ENCODE results near the gene MAGEF1. TPM values are rescaled to one million over a fixed set of nuclear protein-coding genes. Genes with fewer than 3 reads are reported as not detected.

The MAGEF1 gene
- total and polyA plus RNA-seq, 2 donors (not counting 3 experiments of a cell fraction or from before 2014, with no cell fraction given), result 7.0 to 14.2 TPM

- H3K9ac ChIP-seq (replicated peaks; ENCODE audit: extremely low read depth, insufficient read depth, low read length), result no peak overlapping the region
- no peaks in the 10 kb centered on the region for H3K9me1 ChIP-seq (replicated peaks; ENCODE audit: control insufficient read depth, extremely low read depth, insufficient read depth, low read length)
- dilution Hi-C loops (cut with MboI; ENCODE audit: extremely low pct_ligation_motif_present, low sequenced_read_pairs), result no loop called here
- no peak overlapping the region for H3K27ac ChIP-seq (ENCODE audit: insufficient read depth, low read depth, low read length)
- intact Hi-C loops (cut with micrococcal nuclease), result no loop called here
- no peaks in the 10 kb centered on the region for H3K36me3 ChIP-seq (ENCODE audit: control insufficient read depth in 2 of 2, extremely low read depth in 1 of 2, insufficient read depth in 2 of 2, low read length in 2 of 2)
- no peaks in the 10 kb centered on the region for H4K20me1 ChIP-seq (replicated peaks; ENCODE audit: control insufficient read depth, extremely low read depth, insufficient read depth, low read length)
- no peaks in the 10 kb centered on the region for H3K4me1 ChIP-seq (ENCODE audit: control insufficient read depth, extremely low read depth, insufficient read depth, low read length)
- no peak overlapping the region for H3K4me3 ChIP-seq (replicated peaks in 1 of 3; ENCODE audit: insufficient read depth in 1 of 3, low read depth in 1 of 3, low read length in 3 of 3)
- ChIA-PET CTCF (no interaction called here), POLR2A (no interaction called here)
- H3K27me3 ChIP-seq (ENCODE audit: control insufficient read depth in 2 of 2, insufficient read depth in 2 of 2, low read length in 2 of 2), result peaks cover 0 to 2% of the 10 kb centered on the region in 2 experiments
- no peaks in the 10 kb centered on the region for H3K9me3 ChIP-seq (replicated peaks; ENCODE audit: control insufficient read depth, insufficient read depth, low read length)
- no peak overlapping the region for H3K4me2 ChIP-seq (ENCODE audit: insufficient read depth, low read length)
- H2AFZ ChIP-seq (ENCODE audit: low read depth, low read length), result no peak overlapping the region
- DNase-seq (ENCODE audit: low read depth, low spot score) (no peak), FAIRE-seq (no peak)
- no peaks in the 10 kb centered on the region for H3K79me2 ChIP-seq (ENCODE audit: control insufficient read depth, insufficient read depth, low read length)
- TF ChIP-seq EZH2 (IDR thresholded peaks at IDR 0.05; ENCODE audit: borderline replicate concordance, low read depth, low read length, severe bottlenecking), result no peak
- TF ChIP-seq MAX (IDR thresholded peaks at IDR 0.05; ENCODE audit: insufficient read depth, insufficient read length), result no peak
- no peak for TF ChIP-seq JUN (IDR thresholded peaks at IDR 0.05; ENCODE audit: borderline replicate concordance, insufficient read depth, insufficient read length, low read depth)
- no peak for TF ChIP-seq FOS (IDR thresholded peaks at IDR 0.05; ENCODE audit: borderline replicate concordance, insufficient read depth, low read length)
- BruUV-seq (replicated peaks), result no TSS peak
These were observed 33.4 kb downstream of the MAGEF1 start for GRCh38 chr3:184678317-184679055.

- no peak overlapping the region for H2AFZ ChIP-seq (ENCODE audit: low read depth, low read length)
- no peak overlapping the region for H3K9ac ChIP-seq (replicated peaks; ENCODE audit: extremely low read depth, insufficient read depth, low read length)
- no peaks in the 10 kb centered on the region for H4K20me1 ChIP-seq (replicated peaks; ENCODE audit: control insufficient read depth, extremely low read depth, insufficient read depth, low read length)
- no peak for TF ChIP-seq EZH2 (IDR thresholded peaks at IDR 0.05; ENCODE audit: borderline replicate concordance, low read depth, low read length, severe bottlenecking)
- no peak for TF ChIP-seq GATA2 (IDR thresholded peaks at IDR 0.05; ENCODE audit: insufficient read depth, insufficient read length, low read depth, low read length)
- TF ChIP-seq MYC (IDR thresholded peaks at IDR 0.05; ENCODE audit: low read depth, low read length), result no peak
- TF ChIP-seq CTCF (IDR thresholded peaks at IDR 0.05; ENCODE audit: extremely low read depth in 1 of 2, insufficient read depth in 1 of 2, low read depth in 1 of 2, low read length in 2 of 2), result no peak
- no peak for TF ChIP-seq JUN (IDR thresholded peaks at IDR 0.05; ENCODE audit: borderline replicate concordance, insufficient read depth, insufficient read length, low read depth)
- no peak for TF ChIP-seq POLR2AphosphoS5 (IDR thresholded peaks at IDR 0.05; ENCODE audit: insufficient read depth, low read depth, low read length)
- no peak for TF ChIP-seq POLR2A (IDR thresholded peaks at IDR 0.05; ENCODE audit: low read depth, low read length)
- no peak for TF ChIP-seq MAX (IDR thresholded peaks at IDR 0.05; ENCODE audit: insufficient read depth, insufficient read length)
- no peak for TF ChIP-seq FOS (IDR thresholded peaks at IDR 0.05; ENCODE audit: borderline replicate concordance, insufficient read depth, low read length)
- POLR2A ChIA-PET, result no interaction called here
- no peak overlapping the region for H3K4me2 ChIP-seq (ENCODE audit: insufficient read depth, low read length)
- H3K9me3 ChIP-seq (replicated peaks; ENCODE audit: control insufficient read depth, insufficient read depth, low read length), result no peaks in the 10 kb centered on the region
- no peaks in the 10 kb centered on the region for H3K27me3 ChIP-seq (ENCODE audit: control insufficient read depth in 2 of 2, insufficient read depth in 2 of 2, low read length in 2 of 2)
- DNase-seq (ENCODE audit: low read depth, low spot score) (no peak), FAIRE-seq (no peak)
- intact Hi-C loops (cut with micrococcal nuclease), result no loop called here
- no peak overlapping the region for H3K27ac ChIP-seq (ENCODE audit: insufficient read depth, low read depth, low read length)
- no peaks in the 10 kb centered on the region for H3K4me1 ChIP-seq (ENCODE audit: control insufficient read depth, extremely low read depth, insufficient read depth, low read length)
- dilution Hi-C loops (cut with MboI; ENCODE audit: extremely low pct_ligation_motif_present, low sequenced_read_pairs), result no loop called here
- H3K4me3 ChIP-seq (replicated peaks in 1 of 3; ENCODE audit: insufficient read depth in 1 of 3, low read depth in 1 of 3, low read length in 3 of 3), result no peak overlapping the region
- no TSS peak for BruUV-seq (replicated peaks)
- H3K9me1 ChIP-seq (replicated peaks; ENCODE audit: control insufficient read depth, extremely low read depth, insufficient read depth, low read length), result no peaks in the 10 kb centered on the region
- no peaks in the 10 kb centered on the region for H3K36me3 ChIP-seq (ENCODE audit: control insufficient read depth in 2 of 2, extremely low read depth in 1 of 2, insufficient read depth in 2 of 2, low read length in 2 of 2)
- CTCF ChIA-PET, result no interaction called here
- H3K79me2 ChIP-seq (ENCODE audit: control insufficient read depth, insufficient read depth, low read length), result no peaks in the 10 kb centered on the region
These were observed 34.2 kb downstream of the MAGEF1 start for GRCh38 chr3:184677344-184678316.

Measured in endothelial cell of umbilical vein (primary cell).